ENCODE data around the gene DOP1A.

Gene DOP1A

GRCh38 chr6:83047065-83047754, 20.3 kb upstream of the DOP1A start:
- no peak overlapping the region for H3K27ac ChIP-seq
- no peak for TF ChIP-seq ZFX (IDR thresholded peaks at IDR 0.05; ENCODE audit: borderline replicate concordance)
- TF ChIP-seq CTCF (IDR thresholded peaks at IDR 0.05) = no peak

GRCh38 chr6:83051377-83052172, 15.9 kb upstream of the DOP1A start:
- TF ChIP-seq CTCF (IDR thresholded peaks at IDR 0.05) = no peak
- TF ChIP-seq ZFX (IDR thresholded peaks at IDR 0.05; ENCODE audit: borderline replicate concordance) = no peak
- H3K27ac ChIP-seq = no peak overlapping the region

- no peak for TF ChIP-seq CTCF (IDR thresholded peaks at IDR 0.05)
- TF ChIP-seq ZFX (IDR thresholded peaks at IDR 0.05; ENCODE audit: borderline replicate concordance) = no peak
- no peak overlapping the region for H3K27ac ChIP-seq
Measured at GRCh38 chr6:83053678-83054077, 13.8 kb upstream of the DOP1A start.

GRCh38 chr6:83055366-83055964, 12.0 kb upstream of the DOP1A start:
- TF ChIP-seq ZFX (IDR thresholded peaks at IDR 0.05; ENCODE audit: borderline replicate concordance) = no peak
- TF ChIP-seq CTCF (IDR thresholded peaks at IDR 0.05) = peak; percentile 85
- no peak overlapping the region for H3K27ac ChIP-seq

- H3K27ac ChIP-seq = no peak overlapping the region
Measured at GRCh38 chr6:83057705-83058321, 9.7 kb upstream of the DOP1A start.

GRCh38 chr6:83061190-83061589, 6.3 kb upstream of the DOP1A start:
- H3K27ac ChIP-seq = no peak overlapping the region
- TF ChIP-seq ZFX (IDR thresholded peaks at IDR 0.05; ENCODE audit: borderline replicate concordance) (no peak), CTCF (IDR thresholded peaks at IDR 0.05) (no peak)

More at GRCh38 chr6:83057705-83058321, 9.7 kb upstream of the DOP1A start:
- TF ChIP-seq CTCF (IDR thresholded peaks at IDR 0.05) (peak; percentile 84), ZFX (IDR thresholded peaks at IDR 0.05; ENCODE audit: borderline replicate concordance) (no peak)

All from 22Rv1 (cell line).